GM23338 (cell line): ENCODE measurements around the gene CAPNS1.

Source experiments
- CTCF ChIP-seq, 2 experiments: fragments of 200-600 bp in 1 of 2; sonication (generic) in 1 of 2; conservative IDR thresholded peaks; 2 replicates each; pipeline versions ENCODE4 v1.5.1 to v1.6.1; 2016 to 2017; ENCODE audit warnings: antibody characterized with exemption in 2 of 2, low read depth in 2 of 2, mild to moderate bottlenecking in 2 of 2, moderate library complexity in 1 of 2
- POLR2AphosphoS5 ChIP-seq: IDR thresholded peaks from 2 replicates; pipeline ENCODE4 v1.6.1; 2016; ENCODE audit warnings: antibody characterized with exemption, low read depth
- ZNF114 ChIP-seq: fragments of 250-450 bp; sonication (Bioruptor Pico); IDR thresholded peaks from 2 replicates; pipeline ENCODE4 v1.5.0; 2020; ENCODE audit warnings: mild to moderate bottlenecking, moderate library complexity
- TF ChIP-seq, protein P1 (sequence below): IDR thresholded peaks from 2 replicates; pipeline ENCODE4 v1.6.1; 2016; ENCODE audit warnings: antibody characterized with exemption

DNA sequence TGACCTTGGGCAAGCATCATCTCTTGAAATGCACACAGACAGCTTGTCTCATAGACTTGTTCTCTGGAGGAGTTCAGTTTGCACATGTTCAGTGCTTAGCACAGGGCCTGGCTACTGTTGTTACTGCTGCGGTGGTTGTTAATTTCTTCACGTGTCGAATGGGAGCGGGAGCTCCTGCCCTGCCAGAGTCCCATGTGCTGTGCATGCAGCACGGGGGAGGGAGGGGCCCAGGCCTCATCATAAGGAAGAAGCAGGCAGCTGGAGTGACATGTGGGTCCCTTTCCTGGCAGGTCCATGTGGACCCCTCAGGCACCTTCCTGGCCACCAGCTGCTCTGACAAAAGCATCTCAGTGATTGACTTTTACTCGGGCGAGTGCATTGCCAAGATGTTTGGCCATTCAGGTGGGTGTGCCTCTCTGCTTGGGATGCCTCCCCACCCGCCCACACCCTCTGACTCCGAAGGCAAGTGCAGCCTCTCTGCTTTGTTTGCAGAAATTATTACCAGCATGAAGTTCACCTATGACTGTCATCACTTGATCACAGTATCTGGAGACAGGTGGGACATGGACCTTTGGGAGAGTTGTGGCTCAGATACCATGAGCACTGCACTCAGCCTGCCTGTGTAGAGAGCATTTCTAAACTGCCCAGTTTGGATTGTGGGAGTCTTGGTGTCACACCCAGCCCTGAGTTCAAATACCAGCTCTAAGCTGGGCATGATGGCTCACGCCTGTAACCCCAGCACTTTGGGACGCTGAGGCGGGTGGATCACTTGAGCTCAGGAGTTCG, 48.8 kb upstream of the CAPNS1 start:
- TF ChIP-seq ZNF114 (CRISPR knock-in tag) = no peak
- TF ChIP-seq POLR2AphosphoS5 = no peak
- TF ChIP-seq CTCF (conservative IDR thresholded peaks at IDR 0.05; ENCODE audit: low read depth in 2 of 2) = no peak
- TF ChIP-seq, protein P1, sequence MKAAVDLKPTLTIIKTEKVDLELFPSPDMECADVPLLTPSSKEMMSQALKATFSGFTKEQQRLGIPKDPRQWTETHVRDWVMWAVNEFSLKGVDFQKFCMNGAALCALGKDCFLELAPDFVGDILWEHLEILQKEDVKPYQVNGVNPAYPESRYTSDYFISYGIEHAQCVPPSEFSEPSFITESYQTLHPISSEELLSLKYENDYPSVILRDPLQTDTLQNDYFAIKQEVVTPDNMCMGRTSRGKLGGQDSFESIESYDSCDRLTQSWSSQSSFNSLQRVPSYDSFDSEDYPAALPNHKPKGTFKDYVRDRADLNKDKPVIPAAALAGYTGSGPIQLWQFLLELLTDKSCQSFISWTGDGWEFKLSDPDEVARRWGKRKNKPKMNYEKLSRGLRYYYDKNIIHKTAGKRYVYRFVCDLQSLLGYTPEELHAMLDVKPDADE = no peak
